HG02798 (cell line): ENCODE measurements around the gene GIT2.
A peak's percentile ranks its signal among the peaks of the same experiment; 100 is the strongest.

ENCODE experiments used
- ATAC-seq: cut with Tn5 transposase; IDR thresholded peaks from one replicate; pipeline ENCODE4 v1.9.1; 2021; ENCODE audit warnings: mild to moderate bottlenecking; ENCODE audit not compliant: unreplicated experiment, poor library complexity

Gene GIT2

DNA sequence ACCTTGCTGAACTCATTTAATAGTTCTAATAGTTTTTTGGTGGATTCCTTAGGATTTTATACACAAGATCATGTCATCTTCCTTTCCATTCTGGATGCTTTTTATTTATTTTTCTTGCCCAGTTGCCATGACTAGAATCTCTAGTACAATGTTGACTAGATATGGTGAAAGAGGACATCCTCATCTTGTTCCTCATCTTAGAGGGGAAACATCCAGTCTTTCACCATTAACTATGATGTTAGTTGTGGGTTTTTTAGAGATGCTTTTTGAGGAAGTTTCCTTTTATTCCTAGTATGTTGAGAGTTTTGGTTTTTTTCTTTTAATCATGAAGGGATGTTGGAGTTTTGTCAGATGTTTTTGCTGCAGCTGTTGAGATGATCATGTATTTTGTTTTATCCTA is 11.7 kb upstream of the GIT2 start:
- no peak for ATAC-seq

DNA sequence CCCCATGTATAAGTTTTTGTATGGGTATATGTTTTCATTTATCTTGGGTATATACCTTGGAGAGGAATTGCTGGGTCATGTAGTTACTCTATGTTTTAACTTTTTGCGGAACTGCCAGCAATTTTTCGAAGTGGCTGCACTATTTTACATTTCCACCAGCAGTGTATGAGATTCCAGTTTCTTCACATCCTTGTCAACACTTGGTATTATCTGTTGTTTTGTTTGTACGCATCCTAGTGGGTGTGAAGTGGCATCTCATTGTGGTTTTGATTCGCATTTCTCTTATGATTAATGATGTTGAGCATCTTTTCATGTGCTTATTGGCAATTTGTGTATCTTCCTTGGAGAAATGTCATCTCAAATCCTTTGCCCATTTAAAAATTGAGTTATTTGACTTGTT is 9.9 kb upstream of the GIT2 start:
- no peak for ATAC-seq

DNA sequence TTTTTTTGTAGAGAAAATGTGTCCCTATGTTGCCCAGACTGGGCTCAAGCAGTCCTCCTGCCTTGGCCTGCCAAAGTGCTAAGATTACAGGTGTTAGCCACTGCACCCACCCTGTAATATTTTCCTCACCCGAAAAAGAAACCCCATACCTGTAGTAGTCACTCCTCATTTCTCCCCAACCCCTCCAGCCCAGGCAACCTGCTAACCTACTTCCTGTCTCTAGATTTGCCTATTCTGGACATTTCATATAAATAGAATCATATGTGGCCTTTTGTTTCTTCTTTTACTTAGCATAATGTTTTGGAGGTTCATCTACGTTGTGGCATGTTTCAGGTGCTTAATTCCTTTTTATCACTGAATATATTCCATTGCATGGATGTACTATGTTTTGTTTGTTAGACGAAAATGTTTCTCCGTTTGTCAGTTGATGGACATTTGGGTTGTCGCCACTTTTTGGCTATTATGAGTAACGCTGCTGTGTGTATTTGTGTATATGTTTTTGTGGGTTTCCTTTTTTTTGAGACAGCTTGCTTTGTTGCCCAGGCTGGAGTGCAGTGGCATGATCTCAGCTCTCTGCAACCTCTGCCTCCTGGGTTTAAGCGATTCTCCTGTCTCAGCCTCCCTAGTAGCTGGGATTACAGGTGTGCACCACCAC is 9.3 kb upstream of the GIT2 start:
- peak; percentile 54 for ATAC-seq

DNA sequence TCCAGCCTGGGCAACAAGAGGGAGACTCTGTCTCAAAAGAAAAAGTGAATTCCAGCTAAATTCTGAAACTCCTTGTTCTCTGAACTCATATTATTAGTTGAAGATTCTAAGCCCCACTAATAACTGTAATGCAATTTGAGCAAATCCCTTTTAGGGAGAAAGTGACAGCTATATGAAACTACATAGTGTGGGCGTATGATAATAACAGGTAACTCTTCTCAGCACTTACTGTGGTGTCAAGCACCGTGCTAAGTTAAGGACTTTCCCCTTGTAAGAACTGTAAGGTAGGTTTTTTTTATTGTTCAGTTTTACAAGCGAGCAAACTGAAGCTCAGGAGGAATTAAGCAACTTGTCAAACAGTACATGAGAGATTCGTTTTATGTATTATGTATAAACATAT is 8.4 kb upstream of the GIT2 start:
- peak; percentile 61 for ATAC-seq

DNA sequence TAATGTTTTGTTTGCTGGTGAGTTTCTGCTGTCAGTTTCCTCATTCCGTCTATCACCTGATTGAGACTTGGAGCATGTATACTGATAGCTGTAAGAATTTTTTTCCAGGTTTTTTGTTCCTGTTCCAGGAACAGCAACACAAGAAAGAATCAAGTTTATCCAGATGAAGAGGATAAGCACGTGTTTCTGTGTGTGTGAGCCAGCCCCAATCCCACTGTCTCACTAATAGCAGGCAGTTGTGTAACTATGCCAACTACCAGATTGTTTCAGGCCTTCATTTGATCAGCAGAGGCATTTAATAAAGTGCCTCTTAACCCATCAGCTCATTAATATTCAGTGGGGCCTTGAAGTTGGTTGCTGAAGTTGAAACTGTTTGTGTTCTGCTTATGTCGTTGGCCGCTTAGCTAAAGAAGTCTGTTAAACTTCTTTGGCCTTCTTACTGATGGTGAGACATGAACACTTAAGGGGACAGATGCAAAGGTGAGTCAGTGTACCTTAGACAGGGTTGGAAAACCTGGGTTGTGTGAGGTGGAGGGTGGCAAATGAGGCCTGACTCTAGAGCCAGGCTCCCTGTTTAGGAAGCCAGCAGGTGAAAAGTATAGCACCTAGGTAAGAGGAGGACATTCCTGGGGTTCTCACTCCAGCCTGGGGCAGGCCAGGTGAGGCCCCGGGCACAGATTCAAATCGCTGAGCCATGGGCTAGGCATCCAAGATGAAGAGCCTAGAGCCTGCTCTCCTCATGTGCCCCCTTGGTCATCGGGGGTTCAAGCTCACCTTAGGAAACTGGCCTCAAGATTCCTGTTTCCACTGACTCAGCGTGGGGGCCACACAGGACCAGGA is 6.7 kb upstream of the GIT2 start:
- ATAC-seq, result no peak

DNA sequence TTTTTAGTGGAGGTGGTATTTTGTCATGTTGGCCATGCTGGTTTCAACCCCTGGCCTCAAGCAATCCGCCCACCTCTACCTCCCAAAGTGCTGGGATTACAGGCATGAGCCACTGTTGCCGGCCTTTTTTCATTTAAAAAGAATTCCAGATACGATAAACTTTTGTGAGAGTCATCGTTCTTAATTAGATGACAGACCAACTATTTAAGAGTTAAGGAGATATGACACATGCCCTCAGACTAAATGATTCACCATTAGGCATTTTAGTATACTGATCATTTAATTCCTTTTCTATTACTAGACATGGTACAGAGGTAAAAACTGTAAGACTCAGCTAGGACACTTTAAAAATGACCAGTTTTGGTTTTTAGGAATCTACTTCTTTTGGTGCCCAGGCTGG is 5.4 kb upstream of the GIT2 start:
- ATAC-seq, result no peak

- no peak for ATAC-seq
Observed at GRCh38 chr12:109999983-110000505, 3.9 kb upstream of the GIT2 start.

- no peak for ATAC-seq
Observed at GRCh38 chr12:109999649-109999971, 3.4 kb upstream of the GIT2 start.

- peak; percentile 55 for ATAC-seq
Observed at GRCh38 chr12:109998904-109999648, 2.9 kb upstream of the GIT2 start, which contains the start of gene ANKRD13A. ANKRD13A (plus strand) TSS chr12:109999430; CDS start chr12:109999689, 259 bp downstream.

DNA sequence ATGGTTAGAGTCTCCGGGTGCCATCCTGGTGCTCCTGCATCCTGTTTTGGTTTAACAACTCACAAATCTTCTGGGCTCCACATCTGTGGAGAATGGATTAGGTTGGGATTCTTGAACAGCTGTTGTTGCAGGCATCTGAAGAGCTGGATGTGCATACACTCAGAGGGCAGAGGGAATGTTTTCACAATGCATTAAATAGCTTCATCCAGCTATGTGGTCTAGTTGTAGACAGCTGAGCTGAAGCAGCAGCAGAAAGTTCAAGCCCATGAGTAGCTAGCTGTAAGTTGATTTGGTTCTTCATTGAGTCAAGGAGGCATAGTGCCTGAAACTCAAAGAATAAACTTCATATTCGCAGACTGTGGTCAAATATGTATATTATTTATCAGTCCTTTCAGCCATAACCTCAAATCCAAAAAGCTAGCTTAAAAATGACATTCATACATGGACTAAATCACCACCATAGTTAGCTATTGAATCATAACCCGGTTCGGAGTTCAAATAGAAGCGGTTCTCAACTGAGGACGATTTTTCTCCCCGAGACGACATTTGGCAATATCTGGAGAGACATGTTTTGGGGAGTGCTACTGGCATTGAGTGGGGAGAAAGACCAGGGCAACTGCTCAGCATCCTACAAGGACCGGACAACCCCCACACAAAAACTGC is 2.2 kb upstream of the GIT2 start:
- ATAC-seq, result no peak

- no peak for ATAC-seq
Observed at GRCh38 chr12:109997393-109997792, 1.2 kb upstream of the GIT2 start.

DNA sequence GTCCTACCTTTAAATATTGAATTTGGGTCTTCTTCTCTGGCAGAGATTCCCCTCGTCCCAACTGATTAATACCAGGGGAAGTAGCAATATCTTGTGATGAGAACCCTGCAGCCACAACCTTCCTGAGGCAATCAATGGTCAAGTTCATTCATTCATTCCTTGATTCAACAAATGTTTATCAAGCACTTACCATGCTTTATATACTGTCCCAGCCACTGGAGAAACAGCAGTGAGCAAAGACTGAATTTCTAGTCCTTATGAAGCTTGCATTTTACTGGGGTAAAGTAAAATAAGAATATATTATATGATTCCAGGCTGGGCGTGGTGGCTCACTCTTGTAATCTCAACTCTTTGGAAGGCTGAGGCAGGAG is 300 bp upstream of the GIT2 start:
- no peak for ATAC-seq

GRCh38 chr12:109995361-109995685 is 845 bp downstream of the GIT2 start:
- no peak for ATAC-seq

DNA sequence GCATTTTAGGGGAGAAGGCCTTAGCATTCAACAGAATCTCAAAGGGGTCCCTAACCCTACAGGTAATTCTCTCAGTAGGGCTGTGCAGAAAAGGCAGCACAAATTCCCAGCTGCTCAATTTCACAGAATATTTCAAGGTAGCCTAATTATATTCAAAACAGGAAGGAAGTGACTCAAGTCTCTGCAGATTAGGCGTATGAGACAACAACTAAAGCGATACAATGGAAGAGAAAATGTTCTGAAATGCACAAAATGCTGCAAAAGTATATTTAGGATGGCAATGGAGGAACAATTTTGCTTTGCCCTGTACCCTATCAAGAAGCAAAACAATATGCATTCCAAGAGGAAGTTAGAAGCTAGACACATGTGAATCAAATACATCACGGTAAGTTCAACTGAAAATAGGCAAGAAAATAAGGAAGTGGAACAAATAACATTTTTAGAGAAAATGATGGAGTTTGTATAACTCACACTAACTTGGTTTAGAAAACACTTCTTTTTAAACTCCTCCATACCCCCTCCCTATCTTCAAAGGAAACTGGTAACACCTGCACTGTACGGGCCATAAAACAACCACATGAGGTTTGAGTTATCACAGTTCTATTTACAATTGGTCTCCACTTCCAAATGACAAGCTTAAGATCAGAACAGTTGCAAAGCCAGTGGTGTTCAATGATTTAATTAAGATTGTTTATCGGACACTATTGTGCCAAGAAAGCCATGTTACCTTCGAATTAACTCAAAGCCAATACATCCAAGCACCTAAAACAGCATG is 1.6 kb downstream of the GIT2 start:
- no peak for ATAC-seq

DNA sequence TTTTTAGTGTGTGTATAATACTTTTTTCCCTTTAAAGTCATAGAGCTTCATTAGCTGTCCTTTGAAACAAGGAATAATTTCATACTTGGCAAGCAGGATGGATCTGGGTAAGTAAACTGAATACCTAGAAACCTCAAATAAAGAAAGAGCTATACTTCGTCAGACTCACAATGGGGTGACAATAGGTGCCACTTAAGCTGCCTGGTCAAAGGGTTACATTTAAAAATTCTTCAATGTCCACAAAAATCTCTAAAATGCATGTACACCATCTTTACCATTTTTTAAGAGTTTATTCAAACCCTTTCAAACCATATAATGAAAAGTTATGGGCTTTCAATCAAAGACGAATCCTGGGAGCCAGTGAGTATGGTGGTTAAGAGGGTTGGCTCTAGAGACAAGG is 3.1 kb downstream of the GIT2 start:
- no peak for ATAC-seq

- ATAC-seq, result no peak
Observed at GRCh38 chr12:109991586-109991985, 4.6 kb downstream of the GIT2 start.

GRCh38 chr12:109989380-109989779 is 6.8 kb downstream of the GIT2 start:
- no peak for ATAC-seq

- ATAC-seq, result no peak
Observed at GRCh38 chr12:109988903-109989302, 7.3 kb downstream of the GIT2 start.

- no peak for ATAC-seq
Observed at GRCh38 chr12:109988274-109988673, 7.9 kb downstream of the GIT2 start.

DNA sequence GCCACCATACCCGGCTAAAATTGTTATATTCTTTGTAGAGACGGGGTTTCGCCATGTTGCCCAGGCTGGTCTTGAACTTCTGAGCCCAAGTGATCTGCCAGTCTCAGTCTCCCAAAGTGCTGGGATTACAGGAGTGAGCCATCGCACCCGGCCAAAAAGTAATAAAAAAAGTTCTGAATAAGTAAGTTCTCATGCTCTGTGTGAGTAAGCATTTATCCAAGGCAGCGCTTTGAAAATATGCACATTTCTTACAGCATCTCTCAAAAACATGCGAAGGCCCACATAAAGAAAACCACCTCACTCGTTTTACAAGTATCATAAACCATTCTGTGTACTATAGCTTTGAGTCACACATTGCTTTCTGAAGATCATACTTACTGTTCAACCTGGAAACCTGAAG is 8.6 kb downstream of the GIT2 start:
- no peak for ATAC-seq
